OCI-LY1 (cell line): ENCODE data around the gene OFD1.

Experiments used
- CTCF ChIP-seq: fragments of 200-600 bp; sonication (generic), shearing (Covaris generic); IDR thresholded peaks from 2 replicates; pipeline ENCODE4 v1.5.1; 2017; ENCODE audit warnings: mild to moderate bottlenecking, antibody characterized with exemption, low read length, moderate library complexity, mixed read lengths
- EZH2 ChIP-seq: fragments of 200-600 bp; sonication (generic), shearing (Covaris generic); IDR thresholded peaks from 2 replicates; pipeline ENCODE4 v1.8.0; 2017; ENCODE audit warnings: borderline replicate concordance, mixed run types, mild to moderate bottlenecking, antibody characterized with exemption, low read length, moderate library complexity, mixed read lengths

GRCh38 chrX:13694983-13695382, 39.6 kb upstream of the OFD1 start:
- TF ChIP-seq CTCF (no peak), EZH2 (no peak)
